ENCODE results near the gene MPEG1.

Gene MPEG1

GRCh38 chr11:59180168-59180776, 32.5 kb downstream of the MPEG1 start:
- Histone ChIP-seq H3K36me3 (replicated peaks; ENCODE audit: insufficient read depth, low read length) (no peaks in the 10 kb centered on the region), H3F3A (ENCODE audit: insufficient read depth, low read length) (no peaks in the 10 kb centered on the region), H4K20me1 (ENCODE audit: insufficient read depth, low read length) (no peaks in the 10 kb centered on the region), H3K4me1 (ENCODE audit: low read length) (no peaks in the 10 kb centered on the region), H2AFZ (ENCODE audit: low read length) (no peak overlapping the region), H3K9ac (ENCODE audit: low read length) (no peak overlapping the region), H3K27me3 (replicated peaks; ENCODE audit: insufficient read depth, low read length) (no peaks in the 10 kb centered on the region), H3K79me2 (ENCODE audit: low read length) (no peaks in the 10 kb centered on the region), H3K4me3 (ENCODE audit: low read length) (no peak overlapping the region), H3K9me2 (replicated peaks; ENCODE audit: insufficient read depth, low read length) (no peaks in the 10 kb centered on the region), H3K9me3 (replicated peaks; ENCODE audit: insufficient read depth, low read length) (no peaks in the 10 kb centered on the region), H3K4me2 (ENCODE audit: low read depth, low read length) (no peak overlapping the region), H3K27ac (ENCODE audit: low read length) (no peak overlapping the region)
- TF ChIP-seq EZH2 (optimal IDR thresholded peaks at IDR 0.05; ENCODE audit: low read depth, low read length) (no peak), EZH2phosphoT487 (IDR thresholded peaks at IDR 0.05; ENCODE audit: low read length) (no peak)
- TF ChIP-seq, protein P1, sequence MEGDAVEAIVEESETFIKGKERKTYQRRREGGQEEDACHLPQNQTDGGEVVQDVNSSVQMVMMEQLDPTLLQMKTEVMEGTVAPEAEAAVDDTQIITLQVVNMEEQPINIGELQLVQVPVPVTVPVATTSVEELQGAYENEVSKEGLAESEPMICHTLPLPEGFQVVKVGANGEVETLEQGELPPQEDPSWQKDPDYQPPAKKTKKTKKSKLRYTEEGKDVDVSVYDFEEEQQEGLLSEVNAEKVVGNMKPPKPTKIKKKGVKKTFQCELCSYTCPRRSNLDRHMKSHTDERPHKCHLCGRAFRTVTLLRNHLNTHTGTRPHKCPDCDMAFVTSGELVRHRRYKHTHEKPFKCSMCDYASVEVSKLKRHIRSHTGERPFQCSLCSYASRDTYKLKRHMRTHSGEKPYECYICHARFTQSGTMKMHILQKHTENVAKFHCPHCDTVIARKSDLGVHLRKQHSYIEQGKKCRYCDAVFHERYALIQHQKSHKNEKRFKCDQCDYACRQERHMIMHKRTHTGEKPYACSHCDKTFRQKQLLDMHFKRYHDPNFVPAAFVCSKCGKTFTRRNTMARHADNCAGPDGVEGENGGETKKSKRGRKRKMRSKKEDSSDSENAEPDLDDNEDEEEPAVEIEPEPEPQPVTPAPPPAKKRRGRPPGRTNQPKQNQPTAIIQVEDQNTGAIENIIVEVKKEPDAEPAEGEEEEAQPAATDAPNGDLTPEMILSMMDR (IDR thresholded peaks at IDR 0.05; ENCODE audit: low read length): no peak
- no peak for DNase-seq

- Histone ChIP-seq H3K79me2 (ENCODE audit: low read length) (no peaks in the 10 kb centered on the region), H3K27ac (ENCODE audit: low read length) (no peak overlapping the region), H3K4me2 (ENCODE audit: low read depth, low read length) (no peak overlapping the region), H3K9ac (ENCODE audit: low read length) (no peak overlapping the region), H3K4me1 (ENCODE audit: low read length) (no peaks in the 10 kb centered on the region), H3K4me3 (ENCODE audit: low read length) (no peak overlapping the region), H3K36me3 (replicated peaks; ENCODE audit: insufficient read depth, low read length) (no peaks in the 10 kb centered on the region), H3K27me3 (replicated peaks; ENCODE audit: insufficient read depth, low read length) (no peaks in the 10 kb centered on the region), H3K9me3 (replicated peaks; ENCODE audit: insufficient read depth, low read length) (no peaks in the 10 kb centered on the region), H3F3A (ENCODE audit: insufficient read depth, low read length) (no peaks in the 10 kb centered on the region), H3K9me2 (replicated peaks; ENCODE audit: insufficient read depth, low read length) (no peaks in the 10 kb centered on the region), H4K20me1 (ENCODE audit: insufficient read depth, low read length) (no peaks in the 10 kb centered on the region), H2AFZ (ENCODE audit: low read length) (no peak overlapping the region)
- DNase-seq: no peak
- no peak for TF ChIP-seq EZH2phosphoT487 (IDR thresholded peaks at IDR 0.05; ENCODE audit: low read length)
- TF ChIP-seq EZH2 (optimal IDR thresholded peaks at IDR 0.05; ENCODE audit: low read depth, low read length): no peak
- TF ChIP-seq, protein P1 (IDR thresholded peaks at IDR 0.05; ENCODE audit: low read length): no peak
Observed at GRCh38 chr11:59179121-59179520, 33.6 kb downstream of the MPEG1 start.

- H4K20me1 ChIP-seq (ENCODE audit: insufficient read depth, low read length): no peaks in the 10 kb centered on the region
- H3K4me2 ChIP-seq (ENCODE audit: low read depth, low read length): no peak overlapping the region
- TF ChIP-seq EZH2phosphoT487 (IDR thresholded peaks at IDR 0.05; ENCODE audit: low read length) (no peak), EZH2 (optimal IDR thresholded peaks at IDR 0.05; ENCODE audit: low read depth, low read length) (no peak)
- TF ChIP-seq, protein P1 (IDR thresholded peaks at IDR 0.05; ENCODE audit: low read length): no peak
- DNase-seq: no peak
- H3F3A ChIP-seq (ENCODE audit: insufficient read depth, low read length): no peaks in the 10 kb centered on the region
- H3K4me3 ChIP-seq (ENCODE audit: low read length): no peak overlapping the region
- H3K27me3 ChIP-seq (replicated peaks; ENCODE audit: insufficient read depth, low read length): peaks cover under 1% of the 10 kb centered on the region
- H3K27ac ChIP-seq (ENCODE audit: low read length): no peak overlapping the region
- no peaks in the 10 kb centered on the region for H3K9me3 ChIP-seq (replicated peaks; ENCODE audit: insufficient read depth, low read length)
- H3K36me3 ChIP-seq (replicated peaks; ENCODE audit: insufficient read depth, low read length): no peaks in the 10 kb centered on the region
- H3K9ac ChIP-seq (ENCODE audit: low read length): no peak overlapping the region
- H3K4me1 ChIP-seq (ENCODE audit: low read length): no peaks in the 10 kb centered on the region
- H3K9me2 ChIP-seq (replicated peaks; ENCODE audit: insufficient read depth, low read length): no peaks in the 10 kb centered on the region
- H2AFZ ChIP-seq (ENCODE audit: low read length): no peak overlapping the region
- H3K79me2 ChIP-seq (ENCODE audit: low read length): no peaks in the 10 kb centered on the region
Observed at GRCh38 chr11:59178402-59178801, 34.3 kb downstream of the MPEG1 start.

Data from MM.1S (cell line).